DND-41 (cell line): Measurements from ENCODE around the gene MTOR.

Experiments used
- EZH2 ChIP-seq: IDR thresholded peaks from 3 replicates; pipeline ENCODE4 v1.6.1; 2012; ENCODE audit warnings: borderline replicate concordance, low read depth, mild to moderate bottlenecking, moderate library complexity, low read length, inconsistent platforms; ENCODE audit not compliant: severe bottlenecking
- TF ChIP-seq, protein P1 (sequence below): IDR thresholded peaks from 2 replicates; pipeline ENCODE4 v1.5.1; 2012; ENCODE audit warnings: borderline replicate concordance, low read length, moderate library complexity, mild to moderate bottlenecking; ENCODE audit not compliant: poor library complexity, severe bottlenecking; ENCODE audit errors: extremely low read depth

DNA sequence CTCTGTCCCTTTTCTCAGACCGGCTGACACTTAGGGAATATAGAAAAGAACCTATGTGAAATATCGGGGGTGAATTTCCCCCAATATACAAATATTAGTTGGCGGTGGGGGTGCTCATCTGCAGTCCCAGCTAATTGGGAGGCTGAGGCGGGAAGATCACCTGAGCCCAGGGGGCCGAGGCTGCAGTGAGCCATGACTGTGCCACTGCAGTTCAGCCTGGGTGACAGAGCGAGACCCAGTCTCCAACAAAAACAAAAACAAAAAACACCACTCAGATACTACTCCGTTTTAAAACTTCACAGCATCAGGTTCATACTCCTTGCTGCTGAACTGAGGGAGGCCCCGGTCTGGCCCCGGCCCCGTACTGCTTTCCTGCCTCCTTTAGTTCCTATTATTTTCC is 156.8 kb downstream of the MTOR start:
- TF ChIP-seq, protein P1, sequence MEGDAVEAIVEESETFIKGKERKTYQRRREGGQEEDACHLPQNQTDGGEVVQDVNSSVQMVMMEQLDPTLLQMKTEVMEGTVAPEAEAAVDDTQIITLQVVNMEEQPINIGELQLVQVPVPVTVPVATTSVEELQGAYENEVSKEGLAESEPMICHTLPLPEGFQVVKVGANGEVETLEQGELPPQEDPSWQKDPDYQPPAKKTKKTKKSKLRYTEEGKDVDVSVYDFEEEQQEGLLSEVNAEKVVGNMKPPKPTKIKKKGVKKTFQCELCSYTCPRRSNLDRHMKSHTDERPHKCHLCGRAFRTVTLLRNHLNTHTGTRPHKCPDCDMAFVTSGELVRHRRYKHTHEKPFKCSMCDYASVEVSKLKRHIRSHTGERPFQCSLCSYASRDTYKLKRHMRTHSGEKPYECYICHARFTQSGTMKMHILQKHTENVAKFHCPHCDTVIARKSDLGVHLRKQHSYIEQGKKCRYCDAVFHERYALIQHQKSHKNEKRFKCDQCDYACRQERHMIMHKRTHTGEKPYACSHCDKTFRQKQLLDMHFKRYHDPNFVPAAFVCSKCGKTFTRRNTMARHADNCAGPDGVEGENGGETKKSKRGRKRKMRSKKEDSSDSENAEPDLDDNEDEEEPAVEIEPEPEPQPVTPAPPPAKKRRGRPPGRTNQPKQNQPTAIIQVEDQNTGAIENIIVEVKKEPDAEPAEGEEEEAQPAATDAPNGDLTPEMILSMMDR: no peak
- no peak for TF ChIP-seq EZH2
